A204.1 (cell line): ENCODE data around the gene CRYGB.

Experiments used
- FAIRE-seq: peaks from 2 replicates; lab custom pipeline; 2012; peaks lifted over from hg19 to GRCh38; lab: Jason Lieb, UNC

The CRYGB gene

GRCh38 chr2:208146006-208146405 is at the start of gene CRYGB:
Gene CRYGB, minus strand, starts transcription at chr2:208146158. Its CDS starts 38 bp downstream, at chr2:208146120.
- FAIRE-seq: no peak

- no peak for FAIRE-seq
Observed at GRCh38 chr2:208195531-208195930, 49.6 kb upstream of the CRYGB start.

GRCh38 chr2:208192611-208193236 is 46.8 kb upstream of the CRYGB start:
- FAIRE-seq: no peak

- FAIRE-seq: no peak
Observed at GRCh38 chr2:208189810-208190503, 44.0 kb upstream of the CRYGB start, which contains the start of gene C2orf80. Gene C2orf80, minus strand, starts transcription at chr2:208190030. Its CDS starts 3,044 bp downstream, at chr2:208186986.

- FAIRE-seq: no peak
Observed at GRCh38 chr2:208189069-208189809, 43.3 kb upstream of the CRYGB start.

- FAIRE-seq: no peak
Observed at GRCh38 chr2:208186893-208187292, 40.9 kb upstream of the CRYGB start.

GRCh38 chr2:208186465-208186864 is 40.5 kb upstream of the CRYGB start:
- FAIRE-seq: no peak

GRCh38 chr2:208183972-208184705 is 38.2 kb upstream of the CRYGB start:
- FAIRE-seq: no peak

- no peak for FAIRE-seq
Observed at GRCh38 chr2:208183526-208183925, 37.6 kb upstream of the CRYGB start.

GRCh38 chr2:208182835-208183234 is 36.9 kb upstream of the CRYGB start:
- FAIRE-seq: no peak

GRCh38 chr2:208179028-208179609 is 33.2 kb upstream of the CRYGB start:
- no peak for FAIRE-seq

GRCh38 chr2:208175840-208176153 is 29.8 kb upstream of the CRYGB start:
- FAIRE-seq: no peak

GRCh38 chr2:208175069-208175839 is 29.3 kb upstream of the CRYGB start:
- FAIRE-seq: peak; percentile 91

GRCh38 chr2:208174144-208174543 is 28.2 kb upstream of the CRYGB start:
- no peak for FAIRE-seq

GRCh38 chr2:208172125-208172524 is 26.2 kb upstream of the CRYGB start:
- no peak for FAIRE-seq

GRCh38 chr2:208164951-208165755 is 19.2 kb upstream of the CRYGB start:
- no peak for FAIRE-seq

GRCh38 chr2:208163489-208163888 is 17.5 kb upstream of the CRYGB start, which contains the start of gene CRYGA:
Gene CRYGA, minus strand, starts transcription at chr2:208163589. Its CDS starts 33 bp downstream, at chr2:208163556.
- no peak for FAIRE-seq

- FAIRE-seq: no peak
Observed at GRCh38 chr2:208156439-208156838, 10.5 kb upstream of the CRYGB start.

- no peak for FAIRE-seq
Observed at GRCh38 chr2:208153156-208153555, 7.2 kb upstream of the CRYGB start.

GRCh38 chr2:208150956-208151355 is 5.0 kb upstream of the CRYGB start:
- FAIRE-seq: no peak

GRCh38 chr2:208150094-208150493 is 4.1 kb upstream of the CRYGB start:
- no peak for FAIRE-seq
